Upper lobe of left lung (tissue), 6 donors: Measurements from ENCODE around the gene FBXO5. TPM values are rescaled to one million over a fixed set of nuclear protein-coding genes. Genes with fewer than 3 reads are reported as not detected.

Experiments
- ATAC-seq, 2 donors: fragments of 200-7000 bp; cut with Tn5 transposase; one replicate each; pipeline ENCODE4 v1.9.1; 2022; ENCODE audit warnings: mild to moderate bottlenecking in 2 of 2, moderate library complexity in 2 of 2; ENCODE audit not compliant: low FRiP score in 2 of 2
- DNase-seq, 2 donors: peaks; one replicate each; pipeline ENCODE4 v3.0.0-alpha.2; 2019 to 2020
- H3K27ac ChIP-seq, 4 donors: fragments of 200-600 bp; sonication (generic); one replicate each; pipeline ENCODE4 v1.5.1; 2016 to 2019
- H3K27me3 ChIP-seq, 4 donors: fragments of 200-600 bp; sonication (generic); one replicate each; pipeline ENCODE4 v1.5.1; 2017 to 2019
- H3K36me3 ChIP-seq, 4 donors: fragments of 200-600 bp; sonication (generic); one replicate each; pipeline ENCODE4 v1.5.1; 2016 to 2019
- H3K4me1 ChIP-seq, 4 donors: fragments of 200-600 bp; sonication (generic); one replicate each; pipeline ENCODE4 v1.5.1; 2018 to 2019
- H3K4me3 ChIP-seq, 4 donors: fragments of 200-600 bp; sonication (generic); one replicate each; pipeline ENCODE4 v1.5.1; 2017 to 2019; ENCODE audit warnings: mild to moderate bottlenecking in 2 of 4, moderate library complexity in 1 of 4
- H3K9me3 ChIP-seq, 4 donors: fragments of 200-600 bp; sonication (generic); one replicate each; pipeline ENCODE4 v1.5.1; 2018 to 2019
- EP300 ChIP-seq, 4 donors: sonication (generic); formaldehyde crosslinking; IDR thresholded peaks; one replicate each; pipeline ENCODE4 v1.5.1; 2017; ENCODE audit warnings: antibody characterized with exemption in 4 of 4, control low read depth in 2 of 4
- POLR2A ChIP-seq, 4 donors: fragments of 450-650 bp; IDR thresholded peaks; one replicate each; pipeline ENCODE4 v1.5.1; 2016 to 2017; ENCODE audit warnings: antibody characterized with exemption in 4 of 4, mild to moderate bottlenecking in 2 of 4
- POLR2AphosphoS5 ChIP-seq, 2 donors: sonication (generic); formaldehyde crosslinking; IDR thresholded peaks; one replicate each; pipeline ENCODE4 v1.5.1; 2017; ENCODE audit warnings: antibody characterized with exemption in 2 of 2
- WGBS, 2 donors: methylation state at CpG; one replicate each; pipeline ENCODE4 v1.1.5; 2017 to 2018; 5-methylcytosine and 5-hydroxymethylcytosine counted together
- small RNA-seq, 4 donors: library from RNA; depleted of rRNA; stranded (forward); fragments of <200 nt; gene quantifications; one replicate each; pipeline ENCODE3, GENCODE V24; 2016
- total RNA-seq, 6 donors: library from RNA; depleted of rRNA in 4 of 6; stranded (reverse); fragments of >200 nt in 4 of 6; gene quantifications; one replicate each; pipeline versions ENCODE4 v1.1.0 to v1.2.1, GENCODE V29; 2016 to 2021
- TF ChIP-seq, protein P1 (sequence below), 6 experiments: fragments of 450-650 bp in 4 of 6; fragments of 200-600 bp in 2 of 6; sonication (generic) in 2 of 6; IDR thresholded peaks; one replicate each; pipeline ENCODE4 v1.5.1; 2016 to 2019; ENCODE audit warnings: antibody characterized with exemption in 6 of 6
- donor health status: DM: no; HTN: no; CAD: no; lungs with moderate emphysema.
- donor health status: DM: no; HTN: yes; CAD: no; lungs with severe emphysema.

Gene FBXO5
- total RNA-seq, 6 donors from 2014 or later, result 1.7 to 6.0 (median 4.8) TPM

DNA sequence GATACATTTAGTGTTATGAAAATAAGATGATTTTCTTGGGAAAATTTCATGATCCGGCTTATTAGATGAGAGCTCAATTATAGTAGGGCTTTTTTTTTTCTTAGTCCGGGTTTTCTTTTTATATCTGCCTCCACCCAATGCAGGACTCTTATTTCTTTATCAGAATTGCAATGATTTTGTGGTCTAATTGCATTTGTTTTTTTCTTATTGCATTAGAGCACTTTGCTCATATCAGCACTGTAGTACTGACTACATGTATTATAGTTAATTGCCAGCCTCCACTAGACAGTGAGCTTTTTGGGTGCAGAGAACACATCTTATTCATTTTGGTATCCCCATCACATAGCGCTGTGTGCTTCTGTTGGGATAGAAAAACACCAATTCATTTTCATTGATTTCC is 50.0 kb downstream of the FBXO5 start:
- H3K36me3 ChIP-seq, result no peaks in the 10 kb centered on the region
- no peaks in the 10 kb centered on the region for H3K27me3 ChIP-seq
- no peak overlapping the region for H3K27ac ChIP-seq
- H3K4me1 ChIP-seq, result no peaks in the 10 kb centered on the region
- WGBS, 2 donors, result 92 to 95% methylated on average over 3 of the region's 3 CpGs
- TF ChIP-seq, protein P1, sequence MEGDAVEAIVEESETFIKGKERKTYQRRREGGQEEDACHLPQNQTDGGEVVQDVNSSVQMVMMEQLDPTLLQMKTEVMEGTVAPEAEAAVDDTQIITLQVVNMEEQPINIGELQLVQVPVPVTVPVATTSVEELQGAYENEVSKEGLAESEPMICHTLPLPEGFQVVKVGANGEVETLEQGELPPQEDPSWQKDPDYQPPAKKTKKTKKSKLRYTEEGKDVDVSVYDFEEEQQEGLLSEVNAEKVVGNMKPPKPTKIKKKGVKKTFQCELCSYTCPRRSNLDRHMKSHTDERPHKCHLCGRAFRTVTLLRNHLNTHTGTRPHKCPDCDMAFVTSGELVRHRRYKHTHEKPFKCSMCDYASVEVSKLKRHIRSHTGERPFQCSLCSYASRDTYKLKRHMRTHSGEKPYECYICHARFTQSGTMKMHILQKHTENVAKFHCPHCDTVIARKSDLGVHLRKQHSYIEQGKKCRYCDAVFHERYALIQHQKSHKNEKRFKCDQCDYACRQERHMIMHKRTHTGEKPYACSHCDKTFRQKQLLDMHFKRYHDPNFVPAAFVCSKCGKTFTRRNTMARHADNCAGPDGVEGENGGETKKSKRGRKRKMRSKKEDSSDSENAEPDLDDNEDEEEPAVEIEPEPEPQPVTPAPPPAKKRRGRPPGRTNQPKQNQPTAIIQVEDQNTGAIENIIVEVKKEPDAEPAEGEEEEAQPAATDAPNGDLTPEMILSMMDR (IDR thresholded peaks at IDR 0.05), result no peak
- no peak for TF ChIP-seq EP300 (IDR thresholded peaks at IDR 0.05)
- no peak for TF ChIP-seq POLR2A (IDR thresholded peaks at IDR 0.05)
- no peak for TF ChIP-seq POLR2AphosphoS5 (IDR thresholded peaks at IDR 0.05)
- no peak overlapping the region for H3K4me3 ChIP-seq
- no peaks in the 10 kb centered on the region for H3K9me3 ChIP-seq
- ATAC-seq, result no peak
- DNase-seq, result no peak

DNA sequence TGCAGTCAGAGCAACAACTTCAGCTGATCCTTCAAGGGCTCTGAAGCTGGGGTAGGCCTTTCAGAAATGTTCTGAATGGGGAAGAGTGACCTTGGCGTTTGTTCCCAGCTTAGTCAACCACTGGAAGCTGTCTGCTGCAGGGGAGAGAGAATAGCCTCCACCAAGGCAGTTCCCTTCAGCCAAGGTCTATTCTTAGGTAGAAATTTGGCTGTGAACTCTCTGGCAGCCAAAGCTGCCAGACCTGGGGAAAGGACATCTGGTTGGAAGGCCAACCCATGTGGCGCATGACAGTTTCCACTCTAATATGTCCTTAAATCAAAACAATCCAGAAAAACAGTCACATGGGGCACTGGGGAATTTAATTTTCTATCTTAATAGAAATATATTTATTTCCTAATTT is 60.1 kb downstream of the FBXO5 start:
- Histone ChIP-seq H3K4me1 (no peaks in the 10 kb centered on the region), H3K4me3 (no peak overlapping the region), H3K9me3 (no peaks in the 10 kb centered on the region), H3K27me3 (no peaks in the 10 kb centered on the region), H3K27ac (no peak overlapping the region), H3K36me3 (no peaks in the 10 kb centered on the region)
- TF ChIP-seq POLR2AphosphoS5 (IDR thresholded peaks at IDR 0.05) (no peak), EP300 (IDR thresholded peaks at IDR 0.05) (no peak), POLR2A (IDR thresholded peaks at IDR 0.05) (no peak)
- TF ChIP-seq, protein P1 (IDR thresholded peaks at IDR 0.05), result no peak
- WGBS, 2 donors, result 80 to 94% methylated on average over 2 of the region's 2 CpGs
- no peak for ATAC-seq
- DNase-seq, result no peak

Small RNA genes within 50 kb of the gene (small RNA-seq; reads per million reads assigned to genes)
- 0 reads per million in 4 donors for gene AL080276.1

Other genes starting within 250 kb of the FBXO5 start
- gene VIP, start 232.2 kb downstream of the FBXO5 start, total RNA-seq, result 1 to 10 TPM in 3 of 6 donors, under 1 TPM in 3; 0.26 to 2.1 (median 0.97) TPM
- gene MTRF1L, start 19.7 kb upstream of the FBXO5 start, total RNA-seq, result 10 to 100 TPM; 14.7 to 21.7 (median 16.9) TPM
- gene RGS17, start 148.2 kb upstream of the FBXO5 start, total RNA-seq, result under 1 TPM in 4 of 6 donors, not detected in 2; 0.15 to 0.49 (median 0.28) TPM